ENCODE data around the gene CHTF8.

The CHTF8 gene

DNA sequence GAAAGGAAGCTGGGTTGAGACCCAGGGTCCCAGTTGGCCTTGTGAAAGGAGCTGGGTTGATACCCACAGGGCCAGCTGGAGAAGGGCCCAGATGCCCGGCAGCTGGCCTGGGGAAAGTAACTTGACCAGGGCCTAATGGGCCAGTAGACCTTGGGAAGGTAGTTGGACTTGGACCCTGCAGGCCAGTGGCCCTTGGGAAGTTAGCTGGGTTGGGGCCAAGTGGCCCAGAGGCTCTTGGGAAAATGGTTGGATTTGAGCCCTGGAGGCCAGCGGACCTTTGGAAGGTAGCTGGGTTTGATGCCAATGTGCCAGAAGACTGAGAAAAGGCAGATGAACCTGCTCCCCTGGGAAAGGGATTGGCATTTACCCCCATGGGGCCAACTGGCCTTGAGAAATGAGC, 13.4 kb downstream of the CHTF8 start:
- H3K4me3 ChIP-seq (ENCODE audit: low read length), result no peak overlapping the region
- no peak overlapping the region for H3K9ac ChIP-seq (ENCODE audit: low read length)
- peaks cover 56% of the 10 kb centered on the region for H3K36me3 ChIP-seq (ENCODE audit: control insufficient read depth, insufficient read depth, low read length, severe bottlenecking)

GRCh38 chr16:69118468-69118867, 13.9 kb downstream of the CHTF8 start:
- Histone ChIP-seq H3K9ac (ENCODE audit: low read length) (no peak overlapping the region), H3K4me1 (ENCODE audit: control insufficient read depth, insufficient read depth, low read length) (no peaks in the 10 kb centered on the region), H3K27me3 (replicated peaks; ENCODE audit: control insufficient read depth, insufficient read depth, low read length) (no peaks in the 10 kb centered on the region), H3K4me3 (ENCODE audit: low read length) (no peak overlapping the region), H3K9me3 (ENCODE audit: control insufficient read depth, low read length) (no peaks in the 10 kb centered on the region), H3K36me3 (ENCODE audit: control insufficient read depth, insufficient read depth, low read length, severe bottlenecking) (peaks cover 61% of the 10 kb centered on the region)
- no peak for DNase-seq (ENCODE audit: low read depth)

More for the DNA sequence above, 13.4 kb downstream of the CHTF8 start:
- Histone ChIP-seq H3K9me3 (ENCODE audit: control insufficient read depth, low read length) (no peaks in the 10 kb centered on the region), H3K27me3 (replicated peaks; ENCODE audit: control insufficient read depth, insufficient read depth, low read length) (no peaks in the 10 kb centered on the region), H3K4me1 (ENCODE audit: control insufficient read depth, insufficient read depth, low read length) (no peaks in the 10 kb centered on the region)
- DNase-seq (ENCODE audit: low read depth), result no peak

GRCh38 chr16:69116906-69117305, 15.5 kb downstream of the CHTF8 start:
- no peak for DNase-seq (ENCODE audit: low read depth)
- no peaks in the 10 kb centered on the region for H3K9me3 ChIP-seq (ENCODE audit: control insufficient read depth, low read length)
- no peaks in the 10 kb centered on the region for H3K4me1 ChIP-seq (ENCODE audit: control insufficient read depth, insufficient read depth, low read length)
- H3K36me3 ChIP-seq (ENCODE audit: control insufficient read depth, insufficient read depth, low read length, severe bottlenecking), result peaks cover 58% of the 10 kb centered on the region
- no peak overlapping the region for H3K9ac ChIP-seq (ENCODE audit: low read length)
- H3K4me3 ChIP-seq (ENCODE audit: low read length), result no peak overlapping the region
- H3K27me3 ChIP-seq (replicated peaks; ENCODE audit: control insufficient read depth, insufficient read depth, low read length), result no peaks in the 10 kb centered on the region

GRCh38 chr16:69116256-69116875, 16.0 kb downstream of the CHTF8 start:
- no peaks in the 10 kb centered on the region for H3K4me1 ChIP-seq (ENCODE audit: control insufficient read depth, insufficient read depth, low read length)
- DNase-seq (ENCODE audit: low read depth), result no peak
- H3K9ac ChIP-seq (ENCODE audit: low read length), result no peak overlapping the region
- no peaks in the 10 kb centered on the region for H3K9me3 ChIP-seq (ENCODE audit: control insufficient read depth, low read length)
- H3K4me3 ChIP-seq (ENCODE audit: low read length), result no peak overlapping the region
- peaks cover 58% of the 10 kb centered on the region for H3K36me3 ChIP-seq (ENCODE audit: control insufficient read depth, insufficient read depth, low read length, severe bottlenecking)
- no peaks in the 10 kb centered on the region for H3K27me3 ChIP-seq (replicated peaks; ENCODE audit: control insufficient read depth, insufficient read depth, low read length)

DNA sequence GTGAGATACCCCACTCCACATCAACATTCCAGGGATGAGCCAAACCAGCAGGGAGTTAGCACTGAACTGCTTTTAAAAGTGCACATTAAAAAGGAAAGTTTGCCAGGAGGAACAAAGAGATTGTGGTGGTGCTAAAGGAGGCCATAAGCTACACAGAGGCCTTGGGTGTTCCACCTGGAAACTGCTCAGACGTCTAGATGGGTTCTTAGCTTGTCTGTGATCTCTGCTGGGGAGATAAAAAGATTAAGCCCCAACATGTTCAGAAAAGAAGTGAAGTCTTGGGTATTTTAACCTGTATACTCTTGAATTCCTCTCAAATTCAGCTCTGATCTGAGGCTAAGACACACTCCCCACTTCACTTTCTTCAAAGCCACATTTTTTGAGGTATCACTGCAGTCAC, 16.6 kb downstream of the CHTF8 start:
- Histone ChIP-seq H3K27me3 (replicated peaks; ENCODE audit: control insufficient read depth, insufficient read depth, low read length) (no peaks in the 10 kb centered on the region), H3K9ac (ENCODE audit: low read length) (no peak overlapping the region), H3K36me3 (ENCODE audit: control insufficient read depth, insufficient read depth, low read length, severe bottlenecking) (peaks cover 54% of the 10 kb centered on the region), H3K4me3 (ENCODE audit: low read length) (no peak overlapping the region), H3K4me1 (ENCODE audit: control insufficient read depth, insufficient read depth, low read length) (no peaks in the 10 kb centered on the region), H3K9me3 (ENCODE audit: control insufficient read depth, low read length) (no peaks in the 10 kb centered on the region)
- DNase-seq (ENCODE audit: low read depth), result no peak

GRCh38 chr16:69115361-69115760, 17.0 kb downstream of the CHTF8 start:
- Histone ChIP-seq H3K27me3 (replicated peaks; ENCODE audit: control insufficient read depth, insufficient read depth, low read length) (no peaks in the 10 kb centered on the region), H3K9ac (ENCODE audit: low read length) (no peak overlapping the region), H3K4me3 (ENCODE audit: low read length) (no peak overlapping the region), H3K36me3 (ENCODE audit: control insufficient read depth, insufficient read depth, low read length, severe bottlenecking) (peaks cover 52% of the 10 kb centered on the region), H3K4me1 (ENCODE audit: control insufficient read depth, insufficient read depth, low read length) (no peaks in the 10 kb centered on the region), H3K9me3 (ENCODE audit: control insufficient read depth, low read length) (no peaks in the 10 kb centered on the region)
- no peak for DNase-seq (ENCODE audit: low read depth)

GRCh38 chr16:69114976-69115355, 17.4 kb downstream of the CHTF8 start:
- no peaks in the 10 kb centered on the region for H3K4me1 ChIP-seq (ENCODE audit: control insufficient read depth, insufficient read depth, low read length)

DNA sequence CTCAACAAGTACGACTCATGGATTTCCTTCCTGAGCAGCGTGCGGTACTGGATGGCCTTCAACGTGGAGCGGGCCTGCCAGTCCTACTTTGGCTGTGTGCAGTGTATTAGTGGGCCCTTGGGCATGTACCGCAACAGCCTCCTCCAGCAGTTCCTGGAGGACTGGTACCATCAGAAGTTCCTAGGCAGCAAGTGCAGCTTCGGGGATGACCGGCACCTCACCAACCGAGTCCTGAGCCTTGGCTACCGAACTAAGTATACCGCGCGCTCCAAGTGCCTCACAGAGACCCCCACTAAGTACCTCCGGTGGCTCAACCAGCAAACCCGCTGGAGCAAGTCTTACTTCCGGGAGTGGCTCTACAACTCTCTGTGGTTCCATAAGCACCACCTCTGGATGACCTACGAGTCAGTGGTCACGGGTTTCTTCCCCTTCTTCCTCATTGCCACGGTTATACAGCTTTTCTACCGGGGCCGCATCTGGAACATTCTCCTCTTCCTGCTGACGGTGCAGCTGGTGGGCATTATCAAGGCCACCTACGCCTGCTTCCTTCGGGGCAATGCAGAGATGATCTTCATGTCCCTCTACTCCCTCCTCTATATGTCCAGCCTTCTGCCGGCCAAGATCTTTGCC, 17.9 kb downstream of the CHTF8 start:
- Histone ChIP-seq H3K36me3 (ENCODE audit: control insufficient read depth, insufficient read depth, low read length, severe bottlenecking) (peaks cover 49% of the 10 kb centered on the region), H3K4me1 (ENCODE audit: control insufficient read depth, insufficient read depth, low read length) (no peaks in the 10 kb centered on the region), H3K9ac (ENCODE audit: low read length) (no peak overlapping the region), H3K27me3 (replicated peaks; ENCODE audit: control insufficient read depth, insufficient read depth, low read length) (no peaks in the 10 kb centered on the region), H3K4me3 (ENCODE audit: low read length) (no peak overlapping the region), H3K9me3 (ENCODE audit: control insufficient read depth, low read length) (no peaks in the 10 kb centered on the region)
- DNase-seq (ENCODE audit: low read depth), result no peak

More at GRCh38 chr16:69114976-69115355, 17.4 kb downstream of the CHTF8 start:
- DNase-seq (ENCODE audit: low read depth), result no peak
- Histone ChIP-seq H3K27me3 (replicated peaks; ENCODE audit: control insufficient read depth, insufficient read depth, low read length) (no peaks in the 10 kb centered on the region), H3K9me3 (ENCODE audit: control insufficient read depth, low read length) (no peaks in the 10 kb centered on the region), H3K36me3 (ENCODE audit: control insufficient read depth, insufficient read depth, low read length, severe bottlenecking) (peaks cover 49% of the 10 kb centered on the region), H3K9ac (ENCODE audit: low read length) (no peak overlapping the region), H3K4me3 (ENCODE audit: low read length) (no peak overlapping the region)

DNA sequence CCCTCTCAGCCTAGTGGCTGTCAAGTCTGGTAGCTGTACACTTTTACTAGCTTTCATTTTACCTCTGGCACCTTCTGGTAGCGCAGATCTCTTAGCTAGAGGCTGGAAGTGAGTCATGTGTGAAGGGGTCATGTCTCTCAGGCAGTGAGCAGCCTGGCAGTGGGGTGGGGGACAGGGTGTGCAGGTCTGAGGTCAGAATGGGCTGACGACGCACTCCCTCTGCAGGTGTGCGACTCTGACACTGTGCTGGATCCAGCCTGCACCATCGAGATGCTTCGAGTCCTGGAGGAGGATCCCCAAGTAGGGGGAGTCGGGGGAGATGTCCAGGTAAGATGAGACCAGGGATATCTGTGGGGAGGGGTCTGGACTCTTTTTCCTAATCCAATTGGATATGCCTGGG, 19.2 kb downstream of the CHTF8 start:
- Histone ChIP-seq H3K36me3 (ENCODE audit: control insufficient read depth, insufficient read depth, low read length, severe bottlenecking) (peaks cover 39% of the 10 kb centered on the region), H3K9ac (ENCODE audit: low read length) (no peak overlapping the region), H3K27me3 (replicated peaks; ENCODE audit: control insufficient read depth, insufficient read depth, low read length) (no peaks in the 10 kb centered on the region), H3K9me3 (ENCODE audit: control insufficient read depth, low read length) (no peaks in the 10 kb centered on the region), H3K4me1 (ENCODE audit: control insufficient read depth, insufficient read depth, low read length) (no peaks in the 10 kb centered on the region), H3K4me3 (ENCODE audit: low read length) (no peak overlapping the region)
- DNase-seq (ENCODE audit: low read depth), result no peak

DNA sequence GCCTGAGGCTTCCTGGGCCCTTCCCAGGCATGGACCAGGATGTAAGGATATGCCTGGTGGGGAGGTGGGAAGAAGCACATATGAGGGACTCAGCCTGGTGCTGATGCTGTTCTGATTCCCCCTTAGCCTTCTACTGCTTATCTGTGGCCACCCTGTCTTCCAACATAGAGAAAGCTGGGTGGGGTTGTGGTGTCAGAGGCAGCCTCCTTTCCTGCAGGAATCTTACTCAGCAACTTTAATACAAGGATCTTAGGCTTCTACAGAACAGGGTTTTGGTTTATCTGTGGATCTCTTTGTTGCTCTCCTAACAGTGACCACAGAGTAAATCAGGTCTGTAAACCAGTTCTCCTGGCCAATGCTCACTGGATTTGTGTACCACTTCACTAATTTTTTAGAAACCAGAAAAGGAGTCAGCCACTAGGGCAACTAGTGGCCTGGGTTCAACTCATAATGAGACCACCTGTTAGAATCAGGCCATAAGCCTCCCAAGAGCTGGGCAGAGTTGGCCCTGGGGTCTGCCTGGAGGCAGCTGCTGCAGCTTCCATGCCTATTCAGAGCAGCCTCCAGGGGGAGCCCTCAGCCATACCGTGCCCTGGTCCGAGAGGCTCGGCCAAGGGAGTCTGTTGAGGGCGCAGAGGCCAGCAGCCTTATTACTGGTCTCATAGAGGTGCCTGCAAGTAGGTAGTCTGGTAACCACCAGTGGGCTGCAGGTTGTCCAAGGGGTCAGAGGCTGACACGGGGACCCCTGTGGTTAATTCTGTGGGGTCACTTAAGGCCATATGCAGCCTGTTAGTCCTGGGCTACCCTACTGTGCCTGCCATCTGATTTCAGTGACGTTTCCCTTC, 19.9 kb downstream of the CHTF8 start:
- Histone ChIP-seq H3K27me3 (replicated peaks; ENCODE audit: control insufficient read depth, insufficient read depth, low read length) (no peaks in the 10 kb centered on the region), H3K36me3 (ENCODE audit: control insufficient read depth, insufficient read depth, low read length, severe bottlenecking) (peaks cover 32% of the 10 kb centered on the region), H3K4me3 (ENCODE audit: low read length) (no peak overlapping the region), H3K9ac (ENCODE audit: low read length) (no peak overlapping the region), H3K4me1 (ENCODE audit: control insufficient read depth, insufficient read depth, low read length) (peaks cover 5% of the 10 kb centered on the region), H3K9me3 (ENCODE audit: control insufficient read depth, low read length) (no peaks in the 10 kb centered on the region)
- DNase-seq (ENCODE audit: low read depth), result peak; percentile 44

DNA sequence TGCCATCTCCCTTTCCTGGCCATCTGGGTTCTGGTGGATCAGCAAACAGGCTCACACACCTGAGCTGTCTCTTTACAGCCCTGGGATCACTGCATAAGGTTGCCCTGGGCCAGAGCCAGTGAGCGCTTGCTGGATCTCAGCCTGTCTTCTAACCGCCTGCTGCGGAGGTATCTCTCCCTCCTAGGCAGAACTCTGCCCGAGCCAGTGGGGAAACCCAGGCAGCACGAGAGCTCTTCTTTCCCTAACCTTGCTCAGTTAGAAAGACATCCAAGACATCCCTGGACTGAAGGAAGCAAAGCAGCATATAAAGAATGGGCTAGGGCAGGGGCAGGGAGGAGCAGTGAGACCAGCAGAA, 20.5 kb downstream of the CHTF8 start:
- Histone ChIP-seq H3K9ac (ENCODE audit: low read length) (no peak overlapping the region), H3K4me3 (ENCODE audit: low read length) (no peak overlapping the region), H3K36me3 (ENCODE audit: control insufficient read depth, insufficient read depth, low read length, severe bottlenecking) (peaks cover 32% of the 10 kb centered on the region), H3K4me1 (ENCODE audit: control insufficient read depth, insufficient read depth, low read length) (peaks cover 12% of the 10 kb centered on the region), H3K9me3 (ENCODE audit: control insufficient read depth, low read length) (no peaks in the 10 kb centered on the region), H3K27me3 (replicated peaks; ENCODE audit: control insufficient read depth, insufficient read depth, low read length) (no peaks in the 10 kb centered on the region)
- no peak for DNase-seq (ENCODE audit: low read depth)
